K562 (cell line): ENCODE data around the gene FMNL2. TPM values are rescaled to one million over a fixed set of nuclear protein-coding genes. Genes with fewer than 3 reads are reported as not detected.

Source experiments
- ATAC-seq: fragments of 200-7000 bp; cut with Tn5 transposase; 3 replicates; pipeline ENCODE4 v1.9.1; 2020; ENCODE audit warnings: moderate library complexity
- BruUV-seq: library from RNA; stranded (reverse); fragments of 400-500 nt; replicated peaks from 2 replicates; lab custom pipeline; 2021; lab: Mats Ljungman, UMichigan
- CTCF ChIA-PET: fragments of 300-600 bp; formaldehyde crosslinking; extraction: SDS; loops from one replicate; lab custom pipeline; 2021; ENCODE audit warnings: low intra/inter-chr PET ratio; lab: Yijun Ruan, JAX
- POLR2A ChIA-PET: fragments of 300-600, 350-650 bp; sonication (Branson Sonifier 250); formaldehyde crosslinking; extraction: SDS; loops from one replicate; lab custom pipeline; 2021; ENCODE audit warnings: antibody characterized with exemption, inconsistent platforms; lab: Yijun Ruan, JAX
- DNase-seq, 4 experiments: peaks; one replicate each; pipeline versions ENCODE4 v3.0.0 to v3.0.0-alpha.2; 2011 to 2018; ENCODE audit warnings: low spot score in 3 of 4, mixed read lengths in 3 of 4; ENCODE audit errors: extremely low read depth in 1 of 4
- FAIRE-seq: peaks from 2 replicates; lab custom pipeline; 2011; peaks lifted over from hg19 to GRCh38; lab: Jason Lieb, UNC
- H2AFZ ChIP-seq: 2 replicates; pipeline ENCODE4 v1.6.0; 2011; ENCODE audit warnings: low read depth, low read length, control low read depth, inconsistent platforms
- H3K27ac ChIP-seq: fragments of 200-600 bp; 3 replicates; pipeline ENCODE4 v1.8.0; 2011; ENCODE audit warnings: low read depth, mild to moderate bottlenecking, control low read depth, inconsistent platforms, low read length, moderate library complexity, mixed read lengths; ENCODE audit errors: extremely low read depth
- H3K27me3 ChIP-seq, 2 experiments: fragments of 300-600 bp in 1 of 2; 2 replicates in 1 of 2; 3 replicates in 1 of 2; pipeline versions ENCODE4 v1.6.0 to v1.8.0; 2011; ENCODE audit warnings: inconsistent platforms in 2 of 2, low read length in 2 of 2, mild to moderate bottlenecking in 1 of 2, mixed read lengths in 1 of 2, moderate library complexity in 1 of 2; ENCODE audit not compliant: control insufficient read depth in 2 of 2, insufficient read depth in 2 of 2
- H3K36me3 ChIP-seq: fragments of 300-600 bp; 3 replicates; pipeline ENCODE4 v1.8.0; 2011; ENCODE audit warnings: mild to moderate bottlenecking, low read length, inconsistent platforms; ENCODE audit not compliant: control insufficient read depth, insufficient read depth
- H3K4me1 ChIP-seq, 2 experiments: fragments of 200-600 bp in 1 of 2; replicated peaks in 1 of 2; 2 replicates in 1 of 2; 3 replicates in 1 of 2; pipeline versions ENCODE4 v1.5.1 to v1.8.0; 2011; ENCODE audit warnings: inconsistent platforms in 2 of 2, low read length in 2 of 2, mild to moderate bottlenecking in 1 of 2, mixed read lengths in 1 of 2, moderate library complexity in 1 of 2; ENCODE audit not compliant: control insufficient read depth in 2 of 2, insufficient read depth in 2 of 2
- H3K4me2 ChIP-seq: 2 replicates; pipeline ENCODE4 v1.6.1; 2011; ENCODE audit warnings: low read length, control low read depth, inconsistent platforms, mixed read lengths; ENCODE audit not compliant: insufficient read depth
- H3K4me3 ChIP-seq: fragments of 200-600 bp; sonication (generic), shearing (Covaris generic); 2 replicates; pipeline ENCODE4 v1.5.1; 2016; ENCODE audit warnings: control low read depth, inconsistent platforms
- H3K79me2 ChIP-seq: fragments of 200-600 bp; 3 replicates; pipeline ENCODE4 v1.8.0; 2011; ENCODE audit warnings: low read length, inconsistent platforms; ENCODE audit not compliant: control insufficient read depth, insufficient read depth
- H3K9ac ChIP-seq, 2 experiments: 2 replicates each; pipeline versions ENCODE4 v1.6.0 to v1.6.1; 2011; ENCODE audit warnings: low read depth in 2 of 2, low read length in 2 of 2, control low read depth in 1 of 2, inconsistent platforms in 1 of 2, mild to moderate bottlenecking in 1 of 2, mixed read lengths in 1 of 2; ENCODE audit not compliant: insufficient read depth in 1 of 2
- H3K9me1 ChIP-seq: one replicate; pipeline ENCODE4 v1.6.0; 2011; ENCODE audit warnings: inconsistent platforms, mild to moderate bottlenecking, low read length, moderate library complexity; ENCODE audit not compliant: control insufficient read depth, insufficient read depth
- H3K9me3 ChIP-seq: replicated peaks from 2 replicates; pipeline ENCODE4 v1.5.1; 2011; ENCODE audit warnings: low read depth, low read length, inconsistent platforms; ENCODE audit not compliant: control insufficient read depth, insufficient read depth
- H4K20me1 ChIP-seq: replicated peaks from 2 replicates; pipeline ENCODE4 v1.6.1; 2011; ENCODE audit warnings: low read length, inconsistent platforms, mixed read lengths; ENCODE audit not compliant: control insufficient read depth, insufficient read depth
- ATF1 ChIP-seq, 2 experiments: fragments of 450-650 bp in 1 of 2; IDR thresholded peaks; 2 replicates each; pipeline ENCODE4 v1.6.1; 2016; ENCODE audit warnings: missing compliant biosample characterization in 1 of 2, missing genetic modification characterization in 1 of 2
- DNMT1 ChIP-seq: fragments of 450-650 bp; IDR thresholded peaks from 2 replicates; pipeline ENCODE4 v1.6.1; 2016; ENCODE audit warnings: antibody characterized with exemption, mild to moderate bottlenecking
- ELF4 ChIP-seq: fragments of 450-650 bp; formaldehyde crosslinking; IDR thresholded peaks from 2 replicates; pipeline ENCODE4 v1.4.0; 2022; ENCODE audit warnings: missing genetic modification characterization
- IFI16 ChIP-seq: fragments of 250-450 bp; sonication (Bioruptor Pico); IDR thresholded peaks from 2 replicates; pipeline ENCODE4 v2.1.2; 2022; ENCODE audit warnings: mild to moderate bottlenecking, inconsistent platforms
- L3MBTL2 ChIP-seq: fragments of 450-650 bp; IDR thresholded peaks from 2 replicates; pipeline ENCODE4 v1.6.1; 2016; ENCODE audit warnings: mild to moderate bottlenecking, moderate library complexity
- MCM3 ChIP-seq: fragments of 450-650 bp; IDR thresholded peaks from 2 replicates; pipeline ENCODE4 v1.6.1; 2016
- MECOM ChIP-seq: fragments of 250-450 bp; sonication (Bioruptor Pico); IDR thresholded peaks from 2 replicates; pipeline ENCODE4 v1.8.0; 2022; ENCODE audit warnings: inconsistent platforms
- NCOR1 ChIP-seq: fragments of 450-650 bp; IDR thresholded peaks from 2 replicates; pipeline ENCODE4 v1.6.1; 2016; ENCODE audit warnings: mild to moderate bottlenecking, moderate library complexity
- NRF1 ChIP-seq, 2 experiments: fragments of 450-650 bp; IDR thresholded peaks in 1 of 2; conservative IDR thresholded peaks in 1 of 2; 2 replicates each; pipeline ENCODE4 v1.6.1; 2014; ENCODE audit warnings: mild to moderate bottlenecking in 2 of 2
- RHOXF2B ChIP-seq: fragments of 250-450 bp; sonication (Bioruptor Pico); conservative IDR thresholded peaks from 2 replicates; pipeline ENCODE4 v1.5.1; 2021
- TFAM ChIP-seq: fragments of 250-450 bp; sonication (Bioruptor Pico); conservative IDR thresholded peaks from 2 replicates; pipeline ENCODE4 v1.5.0; 2021; ENCODE audit warnings: mild to moderate bottlenecking, moderate library complexity
- THAP12 ChIP-seq: fragments of 250-450 bp; sonication (Bioruptor Pico); IDR thresholded peaks from 2 replicates; pipeline ENCODE4 v1.9.0; 2021; ENCODE audit warnings: mild to moderate bottlenecking, inconsistent platforms
- ZC3H4 ChIP-seq: sonication (generic); formaldehyde crosslinking; IDR thresholded peaks from 2 replicates; pipeline ENCODE4 v1.9.0; 2021; ENCODE audit warnings: missing genetic modification reagents, borderline replicate concordance
- ZNF644 ChIP-seq: fragments of 200-800 bp; sonication (Bioruptor generic); IDR thresholded peaks from 2 replicates; pipeline ENCODE4 v1.6.1; 2016; ENCODE audit warnings: low read depth, missing genetic modification characterization, missing compliant biosample characterization
- ZNF785 ChIP-seq: fragments of 250-450 bp; sonication (Bioruptor Pico); IDR thresholded peaks from 2 replicates; pipeline ENCODE4 v1.4.0; 2020; ENCODE audit warnings: mild to moderate bottlenecking
- WGBS: fragments of 100-300 bp; shearing (Covaris generic); methylation state at CpG from one replicate; pipeline ENCODE4 v1.1.6; 2016; ENCODE audit warnings: low coverage, mixed read lengths; ENCODE audit not compliant: insufficient coverage; ENCODE audit errors: missing lambda C conversion rate; 5-methylcytosine and 5-hydroxymethylcytosine counted together
- in situ Hi-C: fragments of 300-500 bp; cut with MboI; formaldehyde crosslinking; loops from 4 replicates; pipeline ENCODE4 v1.15.0; 2018; ENCODE audit warnings: inconsistent platforms, mixed read lengths
- intact Hi-C: fragments of 100-400 bp; cut with micrococcal nuclease; formaldehyde crosslinking; loops from 2 replicates; pipeline ENCODE4 v1.14.2; 2022
- polyA plus RNA-seq, 8 experiments: library from polyadenylated mRNA; depleted of rRNA in 4 of 8; stranded (reverse) in 5 of 8; unstranded in 3 of 8; fragments of >200 nt; fragmentation: Nextera tagmentation in 2 of 8; fragmentation: Illumina TruSeq in 1 of 8; extraction: Ambion mirVana in 2 of 8; extraction: Trizol in 1 of 8; gene quantifications; 2 replicates each; pipeline versions ENCODE4 v1.2.1 to v1.2.3, GENCODE V29; 2011 to 2014; ENCODE audit warnings: inconsistent platforms in 1 of 8, missing spikeins in 1 of 8
- total RNA-seq, 7 experiments: library from RNA; depleted of rRNA in 6 of 7; stranded (reverse); fragments of >200 nt in 6 of 7; fragmentation: Illumina TruSeq in 2 of 7; extraction: Trizol in 2 of 7; gene quantifications; 2 replicates each; pipeline versions ENCODE4 v1.2.1 to v1.2.3, GENCODE V29; 2011 to 2021; ENCODE audit warnings: low replicate concordance in 1 of 7
- TF ChIP-seq, protein P1 (sequence below): sonication (generic); formaldehyde crosslinking; IDR thresholded peaks from 2 replicates; pipeline ENCODE4 v1.8.0; 2022; ENCODE audit warnings: mild to moderate bottlenecking, missing genetic modification reagents

FMNL2 gene
- total and polyA plus RNA-seq, 9 of the 15 experiments (the other 6 are each of a cell fraction or from before 2014, with no cell fraction given), result 0.15 to 0.49 (median 0.24) TPM; not detected in 1

GRCh38 chr2:152440460-152440859 lies 105.5 kb downstream of the FMNL2 start:
- intact Hi-C loops (no loop called here), in situ Hi-C loops (no loop called here)
- 0% methylated on average over 3 of the region's 3 CpGs for WGBS
- Histone ChIP-seq H3K36me3 (no peaks in the 10 kb centered on the region), H3K9ac (no peak overlapping the region), H3K4me3 (no peak overlapping the region), H3K4me2 (no peak overlapping the region), H4K20me1 (no peaks in the 10 kb centered on the region), H3K27ac (no peak overlapping the region), H2AFZ (no peak overlapping the region), H3K79me2 (no peaks in the 10 kb centered on the region), H3K27me3 (no peaks in the 10 kb centered on the region), H3K4me1 (no peaks in the 10 kb centered on the region), H3K9me1 (no peaks in the 10 kb centered on the region), H3K9me3 (no peaks in the 10 kb centered on the region)
- DNase-seq (no peak), FAIRE-seq (no peak), ATAC-seq (no peak)
- BruUV-seq, result no TSS peak
- ChIA-PET POLR2A (no interaction called here), CTCF (no interaction called here)
- TF ChIP-seq IFI16 (CRISPR knock-in tag), result no peak
- TF ChIP-seq ELF4 (CRISPR knock-in tag), result no peak
- TF ChIP-seq L3MBTL2, result no peak
- no peak for TF ChIP-seq MECOM
- no peak for TF ChIP-seq THAP12 (CRISPR knock-in tag)
- no peak for TF ChIP-seq ZNF644 (tag)
- no peak for TF ChIP-seq ZNF785 (CRISPR knock-in tag)
- TF ChIP-seq MCM3, result no peak
- no peak for TF ChIP-seq NRF1 (conservative IDR thresholded peaks at IDR 0.05 in 1 of 2, IDR thresholded peaks at IDR 0.05 in 1 of 2)
- no peak for TF ChIP-seq NCOR1
- TF ChIP-seq DNMT1, result no peak
- no peak for TF ChIP-seq ATF1 (CRISPR knock-in tag; IDR thresholded peaks at IDR 0.05)
- TF ChIP-seq ATF1 (tag; IDR thresholded peaks at IDR 0.05), result no peak
- TF ChIP-seq TFAM, result no peak
- no peak for TF ChIP-seq RHOXF2B (CRISPR knock-in tag)
- TF ChIP-seq ZC3H4, result no peak
- TF ChIP-seq, protein P1, sequence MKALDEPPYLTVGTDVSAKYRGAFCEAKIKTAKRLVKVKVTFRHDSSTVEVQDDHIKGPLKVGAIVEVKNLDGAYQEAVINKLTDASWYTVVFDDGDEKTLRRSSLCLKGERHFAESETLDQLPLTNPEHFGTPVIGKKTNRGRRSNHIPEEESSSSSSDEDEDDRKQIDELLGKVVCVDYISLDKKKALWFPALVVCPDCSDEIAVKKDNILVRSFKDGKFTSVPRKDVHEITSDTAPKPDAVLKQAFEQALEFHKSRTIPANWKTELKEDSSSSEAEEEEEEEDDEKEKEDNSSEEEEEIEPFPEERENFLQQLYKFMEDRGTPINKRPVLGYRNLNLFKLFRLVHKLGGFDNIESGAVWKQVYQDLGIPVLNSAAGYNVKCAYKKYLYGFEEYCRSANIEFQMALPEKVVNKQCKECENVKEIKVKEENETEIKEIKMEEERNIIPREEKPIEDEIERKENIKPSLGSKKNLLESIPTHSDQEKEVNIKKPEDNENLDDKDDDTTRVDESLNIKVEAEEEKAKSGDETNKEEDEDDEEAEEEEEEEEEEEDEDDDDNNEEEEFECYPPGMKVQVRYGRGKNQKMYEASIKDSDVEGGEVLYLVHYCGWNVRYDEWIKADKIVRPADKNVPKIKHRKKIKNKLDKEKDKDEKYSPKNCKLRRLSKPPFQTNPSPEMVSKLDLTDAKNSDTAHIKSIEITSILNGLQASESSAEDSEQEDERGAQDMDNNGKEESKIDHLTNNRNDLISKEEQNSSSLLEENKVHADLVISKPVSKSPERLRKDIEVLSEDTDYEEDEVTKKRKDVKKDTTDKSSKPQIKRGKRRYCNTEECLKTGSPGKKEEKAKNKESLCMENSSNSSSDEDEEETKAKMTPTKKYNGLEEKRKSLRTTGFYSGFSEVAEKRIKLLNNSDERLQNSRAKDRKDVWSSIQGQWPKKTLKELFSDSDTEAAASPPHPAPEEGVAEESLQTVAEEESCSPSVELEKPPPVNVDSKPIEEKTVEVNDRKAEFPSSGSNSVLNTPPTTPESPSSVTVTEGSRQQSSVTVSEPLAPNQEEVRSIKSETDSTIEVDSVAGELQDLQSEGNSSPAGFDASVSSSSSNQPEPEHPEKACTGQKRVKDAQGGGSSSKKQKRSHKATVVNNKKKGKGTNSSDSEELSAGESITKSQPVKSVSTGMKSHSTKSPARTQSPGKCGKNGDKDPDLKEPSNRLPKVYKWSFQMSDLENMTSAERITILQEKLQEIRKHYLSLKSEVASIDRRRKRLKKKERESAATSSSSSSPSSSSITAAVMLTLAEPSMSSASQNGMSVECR (CRISPR knock-in tag), result no peak
